GM18508 (cell line): Measurements from ENCODE around the gene APLP2.
"Not testable (repeated sequence)": the region's sequence is repeated elsewhere in the genome, so short reads cannot be mapped to it uniquely, and the experiment has no call there.

Experiments used
- ATAC-seq: cut with Tn5 transposase; IDR thresholded peaks from one replicate; pipeline ENCODE4 v1.9.1; 2021; ENCODE audit warnings: moderate number of reproducible peaks; ENCODE audit not compliant: insufficient read depth, unreplicated experiment

Gene APLP2

GRCh38 chr11:130187096-130187495, 117.4 kb downstream of the APLP2 start:
- no peak for ATAC-seq

- ATAC-seq: no peak
Measured at GRCh38 chr11:130188047-130188446, 118.4 kb downstream of the APLP2 start.

GRCh38 chr11:130188585-130189347, 119.1 kb downstream of the APLP2 start:
- no peak for ATAC-seq

GRCh38 chr11:130189492-130190210, 120.0 kb downstream of the APLP2 start:
- no peak for ATAC-seq

DNA sequence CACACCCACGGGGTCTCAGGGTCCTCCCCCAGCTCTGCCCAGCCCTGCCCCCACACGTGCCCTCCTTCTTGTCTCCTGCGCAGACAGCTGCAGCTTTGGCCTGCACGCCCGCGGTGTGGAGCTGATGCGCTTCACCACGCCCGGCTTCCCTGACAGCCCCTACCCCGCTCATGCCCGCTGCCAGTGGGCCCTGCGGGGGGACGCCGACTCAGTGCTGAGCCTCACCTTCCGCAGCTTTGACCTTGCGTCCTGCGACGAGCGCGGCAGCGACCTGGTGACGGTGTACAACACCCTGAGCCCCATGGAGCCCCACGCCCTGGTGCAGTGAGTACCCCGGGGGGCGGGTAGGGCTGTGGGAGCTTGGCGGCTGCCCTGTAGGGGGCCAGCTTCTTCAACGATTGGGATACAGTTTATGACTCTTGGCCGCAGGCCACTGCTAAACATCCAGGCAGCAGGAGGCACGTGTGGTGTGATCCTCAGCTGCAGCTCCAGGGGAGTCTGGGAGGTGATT, 120.7 kb downstream of the APLP2 start:
- ATAC-seq: no peak

DNA sequence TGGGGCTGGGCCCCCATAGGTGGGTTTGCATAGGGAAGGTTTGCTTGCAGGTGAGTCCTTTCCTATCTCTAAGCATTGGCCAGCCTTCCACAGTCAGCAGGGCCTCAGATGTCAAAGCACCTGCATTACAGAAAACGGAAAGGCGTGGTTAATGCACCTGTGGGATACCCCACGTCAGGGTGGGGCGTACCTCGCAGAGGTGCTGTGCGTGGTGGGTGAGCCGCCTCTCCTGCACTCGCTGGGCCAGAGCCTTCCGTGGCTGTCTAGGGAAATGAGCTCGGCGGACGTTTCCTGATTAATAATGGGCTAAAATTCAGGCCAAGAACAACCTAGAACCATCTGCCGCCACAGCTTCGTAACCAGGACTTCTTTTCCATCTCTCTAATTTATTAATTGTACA, 122.2 kb downstream of the APLP2 start:
- ATAC-seq: no peak

GRCh38 chr11:130192845-130193267, 123.2 kb downstream of the APLP2 start:
- no peak for ATAC-seq

DNA sequence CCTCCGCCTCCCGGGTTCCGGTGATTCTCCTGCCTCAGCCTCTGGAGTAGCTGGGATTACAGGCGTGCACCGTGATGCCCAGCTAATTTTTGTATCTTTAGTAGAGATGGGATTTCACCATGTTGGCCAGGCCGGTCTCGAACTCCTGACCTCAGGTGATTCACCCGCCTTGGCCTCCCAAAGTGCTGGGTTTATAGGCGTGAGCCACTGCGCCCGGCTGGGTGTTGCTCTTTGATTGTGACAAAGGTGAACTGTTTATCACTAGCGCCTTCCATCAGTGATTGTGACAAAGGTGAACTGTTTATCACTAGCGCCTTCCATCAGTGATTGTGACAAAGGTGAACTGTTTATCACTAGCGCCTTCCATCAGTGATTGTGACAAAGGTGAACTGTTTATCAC, 123.9 kb downstream of the APLP2 start:
- not testable (repeated sequence) for ATAC-seq
